ENCODE measurements around the gene SH3BP4.

- no peak for TF ChIP-seq CTCF (IDR thresholded peaks at IDR 0.05)
- TF ChIP-seq POLR2A (IDR thresholded peaks at IDR 0.05): no peak
Measured at GRCh38 chr2:235047171-235048160, 95.6 kb downstream of the SH3BP4 start.
